HG03097 (cell line): ENCODE measurements around the gene PTPN18.
"Not testable (repeated sequence)": the region's sequence is repeated elsewhere in the genome, so short reads cannot be mapped to it uniquely, and the experiment has no call there.

Experiments used
- ATAC-seq: cut with Tn5 transposase; IDR thresholded peaks from one replicate; pipeline ENCODE4 v1.9.1; 2021; ENCODE audit not compliant: unreplicated experiment, low FRiP score

Gene PTPN18

GRCh38 chr2:130377491-130377890 is 21.6 kb downstream of the PTPN18 start:
- no peak for ATAC-seq

GRCh38 chr2:130378206-130378897 is 22.5 kb downstream of the PTPN18 start:
- ATAC-seq = no peak

- no peak for ATAC-seq
These were observed 23.0 kb downstream of the PTPN18 start for GRCh38 chr2:130378898-130379214.

GRCh38 chr2:130380096-130380934 is 24.5 kb downstream of the PTPN18 start:
- no peak for ATAC-seq

- ATAC-seq = no peak
These were observed 25.3 kb downstream of the PTPN18 start for GRCh38 chr2:130381145-130381544.

- ATAC-seq = no peak
These were observed 25.8 kb downstream of the PTPN18 start for GRCh38 chr2:130381619-130382018.

- no peak for ATAC-seq
These were observed 26.6 kb downstream of the PTPN18 start for GRCh38 chr2:130382313-130382917.

- ATAC-seq = no peak
These were observed 29.9 kb downstream of the PTPN18 start for GRCh38 chr2:130385709-130386108.

- ATAC-seq = no peak
These were observed 31.2 kb downstream of the PTPN18 start for GRCh38 chr2:130387071-130387400.

GRCh38 chr2:130387804-130388203 is 31.9 kb downstream of the PTPN18 start:
- no peak for ATAC-seq

- no peak for ATAC-seq
These were observed 32.5 kb downstream of the PTPN18 start for GRCh38 chr2:130388221-130388907.

GRCh38 chr2:130389358-130389757 is 33.5 kb downstream of the PTPN18 start:
- no peak for ATAC-seq

GRCh38 chr2:130389783-130390182 is 33.9 kb downstream of the PTPN18 start:
- no peak for ATAC-seq

GRCh38 chr2:130390460-130391057 is 34.7 kb downstream of the PTPN18 start:
- ATAC-seq = no peak

GRCh38 chr2:130391058-130391871 is 35.4 kb downstream of the PTPN18 start:
- peak; percentile 88 for ATAC-seq

GRCh38 chr2:130391872-130392670 is 36.2 kb downstream of the PTPN18 start:
- ATAC-seq = no peak

- no peak for ATAC-seq
These were observed 37.6 kb downstream of the PTPN18 start for GRCh38 chr2:130393318-130393910.

- not testable (repeated sequence) for ATAC-seq
These were observed 50.4 kb downstream of the PTPN18 start for GRCh38 chr2:130406280-130406679.

GRCh38 chr2:130416693-130417092 is 60.8 kb downstream of the PTPN18 start:
- not testable (repeated sequence) for ATAC-seq
